Stimulated activated effector memory CD8-positive, alpha-beta T cell treated with anti-CD3 and anti-CD28 coated beads, Interleukin-12 subunit alpha, Interleukin-12 subunit beta, amount 100 ng/mL, for 72 hours (primary cell): ENCODE data around the gene EPHA5.

Experiments used
- ATAC-seq: fragments of 150-1000 bp; cut with Tn5 transposase; 2 replicates; pipeline ENCODE4 v1.10.0; 2021
- DNase-seq, 2 donors: peaks; one replicate each; pipeline ENCODE4 v3.0.0; 2021 to 2022; ENCODE audit warnings: low spot score in 2 of 2
- H3K27ac Mint-ChIP-seq: one replicate; pipeline ENCODE4 v1.8.0; 2022; ENCODE audit warnings: mild to moderate bottlenecking, mixed read lengths
- H3K36me3 Mint-ChIP-seq: one replicate; pipeline ENCODE4 v1.8.0; 2022; ENCODE audit warnings: mild to moderate bottlenecking, mixed read lengths
- H3K4me1 Mint-ChIP-seq: one replicate; pipeline ENCODE4 v1.8.0; 2022; ENCODE audit warnings: mixed read lengths
- H3K4me3 Mint-ChIP-seq: one replicate; pipeline ENCODE4 v1.8.0; 2022; ENCODE audit warnings: mild to moderate bottlenecking, mixed read lengths
- H3K9me3 Mint-ChIP-seq: one replicate; pipeline ENCODE4 v1.8.0; 2022; ENCODE audit warnings: mixed read lengths

EPHA5 gene

GRCh38 chr4:65653740-65654361 is 16.4 kb downstream of the EPHA5 start:
- Mint-ChIP-seq H3K4me3 (no peak overlapping the region), H3K4me1 (no peaks in the 10 kb centered on the region), H3K27ac (no peak overlapping the region), H3K9me3 (peaks cover 22% of the 10 kb centered on the region), H3K36me3 (no peaks in the 10 kb centered on the region)
- DNase-seq (no peak), ATAC-seq (no peak)

- Mint-ChIP-seq H3K36me3 (no peaks in the 10 kb centered on the region), H3K27ac (no peak overlapping the region), H3K4me3 (no peak overlapping the region), H3K4me1 (no peaks in the 10 kb centered on the region), H3K9me3 (peaks cover 18% of the 10 kb centered on the region)
- ATAC-seq (no peak), DNase-seq (no peak)
Observed at GRCh38 chr4:65651751-65652150, 18.5 kb downstream of the EPHA5 start.

- H3K27ac Mint-ChIP-seq, result no peak overlapping the region
- no peak overlapping the region for H3K4me3 Mint-ChIP-seq
- H3K36me3 Mint-ChIP-seq, result no peaks in the 10 kb centered on the region
- peaks cover 19% of the 10 kb centered on the region for H3K9me3 Mint-ChIP-seq
- ATAC-seq, result no peak
- no peak for DNase-seq
- no peaks in the 10 kb centered on the region for H3K4me1 Mint-ChIP-seq
Observed at GRCh38 chr4:65651031-65651430, 19.3 kb downstream of the EPHA5 start.

- H3K4me3 Mint-ChIP-seq, result no peak overlapping the region
- H3K4me1 Mint-ChIP-seq, result no peaks in the 10 kb centered on the region
- H3K27ac Mint-ChIP-seq, result no peak overlapping the region
- no peaks in the 10 kb centered on the region for H3K36me3 Mint-ChIP-seq
- ATAC-seq, result no peak
- DNase-seq, result no peak
- peaks cover 21% of the 10 kb centered on the region for H3K9me3 Mint-ChIP-seq
Observed at GRCh38 chr4:65646136-65646535, 24.2 kb downstream of the EPHA5 start.

- peaks cover 13% of the 10 kb centered on the region for H3K9me3 Mint-ChIP-seq
- no peak overlapping the region for H3K27ac Mint-ChIP-seq
- H3K4me3 Mint-ChIP-seq, result no peak overlapping the region
- ATAC-seq (no peak), DNase-seq (no peak)
- no peaks in the 10 kb centered on the region for H3K36me3 Mint-ChIP-seq
- no peaks in the 10 kb centered on the region for H3K4me1 Mint-ChIP-seq
Observed at GRCh38 chr4:65645185-65645584, 25.1 kb downstream of the EPHA5 start.

GRCh38 chr4:65635051-65635821 is 35.1 kb downstream of the EPHA5 start:
- ATAC-seq (no peak), DNase-seq (no peak)
- peaks cover 22% of the 10 kb centered on the region for H3K9me3 Mint-ChIP-seq
- no peak overlapping the region for H3K27ac Mint-ChIP-seq
- no peaks in the 10 kb centered on the region for H3K36me3 Mint-ChIP-seq
- H3K4me3 Mint-ChIP-seq, result no peak overlapping the region
- no peaks in the 10 kb centered on the region for H3K4me1 Mint-ChIP-seq

- no peaks in the 10 kb centered on the region for H3K4me1 Mint-ChIP-seq
- ATAC-seq (no peak), DNase-seq (no peak)
- H3K27ac Mint-ChIP-seq, result no peak overlapping the region
- no peaks in the 10 kb centered on the region for H3K36me3 Mint-ChIP-seq
- no peak overlapping the region for H3K4me3 Mint-ChIP-seq
- H3K9me3 Mint-ChIP-seq, result peaks cover 8% of the 10 kb centered on the region
Observed at GRCh38 chr4:65624651-65625050, 45.6 kb downstream of the EPHA5 start.

GRCh38 chr4:65623506-65623905 is 46.8 kb downstream of the EPHA5 start:
- Mint-ChIP-seq H3K36me3 (no peaks in the 10 kb centered on the region), H3K4me3 (no peak overlapping the region), H3K9me3 (peaks cover 5% of the 10 kb centered on the region), H3K4me1 (no peaks in the 10 kb centered on the region), H3K27ac (no peak overlapping the region)
- ATAC-seq, result no peak
- no peak for DNase-seq

GRCh38 chr4:65617416-65617815 is 52.9 kb downstream of the EPHA5 start:
- ATAC-seq (no peak), DNase-seq (no peak)
- Mint-ChIP-seq H3K4me1 (no peaks in the 10 kb centered on the region), H3K27ac (no peak overlapping the region), H3K36me3 (no peaks in the 10 kb centered on the region), H3K4me3 (no peak overlapping the region), H3K9me3 (peaks cover 13% of the 10 kb centered on the region)

GRCh38 chr4:65604515-65604914 is 65.8 kb downstream of the EPHA5 start:
- H3K27ac Mint-ChIP-seq, result no peak overlapping the region
- H3K4me3 Mint-ChIP-seq, result no peak overlapping the region
- ATAC-seq, result no peak

GRCh38 chr4:65600656-65601055 is 69.6 kb downstream of the EPHA5 start:
- H3K4me3 Mint-ChIP-seq, result no peak overlapping the region
- H3K27ac Mint-ChIP-seq, result no peak overlapping the region
- no peak for DNase-seq
- H3K9me3 Mint-ChIP-seq, result peaks cover 14% of the 10 kb centered on the region
- H3K36me3 Mint-ChIP-seq, result no peaks in the 10 kb centered on the region
- no peak for ATAC-seq
- no peaks in the 10 kb centered on the region for H3K4me1 Mint-ChIP-seq

More at GRCh38 chr4:65604515-65604914, 65.8 kb downstream of the EPHA5 start:
- Mint-ChIP-seq H3K36me3 (no peaks in the 10 kb centered on the region), H3K9me3 (peaks cover 6% of the 10 kb centered on the region), H3K4me1 (no peaks in the 10 kb centered on the region)
- DNase-seq, result no peak

- no peak overlapping the region for H3K4me3 Mint-ChIP-seq
- no peak overlapping the region for H3K27ac Mint-ChIP-seq
- DNase-seq, result no peak
- H3K9me3 Mint-ChIP-seq, result peaks cover 8% of the 10 kb centered on the region
- no peak for ATAC-seq
- no peaks in the 10 kb centered on the region for H3K4me1 Mint-ChIP-seq
- no peaks in the 10 kb centered on the region for H3K36me3 Mint-ChIP-seq
Observed at GRCh38 chr4:65599340-65599739, 70.9 kb downstream of the EPHA5 start.

GRCh38 chr4:65597697-65598096 is 72.6 kb downstream of the EPHA5 start:
- no peaks in the 10 kb centered on the region for H3K4me1 Mint-ChIP-seq
- ATAC-seq (no peak), DNase-seq (no peak)
- no peak overlapping the region for H3K4me3 Mint-ChIP-seq
- H3K9me3 Mint-ChIP-seq, result peaks cover 11% of the 10 kb centered on the region
- H3K36me3 Mint-ChIP-seq, result no peaks in the 10 kb centered on the region
- no peak overlapping the region for H3K27ac Mint-ChIP-seq

- no peak for DNase-seq
- no peak overlapping the region for H3K4me3 Mint-ChIP-seq
- ATAC-seq, result no peak
- H3K9me3 Mint-ChIP-seq, result peaks cover 18% of the 10 kb centered on the region
- no peaks in the 10 kb centered on the region for H3K4me1 Mint-ChIP-seq
- H3K27ac Mint-ChIP-seq, result no peak overlapping the region
- no peaks in the 10 kb centered on the region for H3K36me3 Mint-ChIP-seq
Observed at GRCh38 chr4:65592089-65592488, 78.2 kb downstream of the EPHA5 start.

GRCh38 chr4:65589921-65590320 is 80.4 kb downstream of the EPHA5 start:
- Mint-ChIP-seq H3K4me3 (no peak overlapping the region), H3K27ac (no peak overlapping the region), H3K4me1 (no peaks in the 10 kb centered on the region), H3K36me3 (no peaks in the 10 kb centered on the region), H3K9me3 (peaks cover 17% of the 10 kb centered on the region)
- no peak for ATAC-seq
- no peak for DNase-seq

- H3K4me1 Mint-ChIP-seq, result no peaks in the 10 kb centered on the region
- no peak overlapping the region for H3K27ac Mint-ChIP-seq
- no peak overlapping the region for H3K4me3 Mint-ChIP-seq
- H3K36me3 Mint-ChIP-seq, result no peaks in the 10 kb centered on the region
- ATAC-seq (no peak), DNase-seq (no peak)
- peaks cover 19% of the 10 kb centered on the region for H3K9me3 Mint-ChIP-seq
Observed at GRCh38 chr4:65589331-65589730, 81.0 kb downstream of the EPHA5 start.
